Measurements from ENCODE around the gene ITPR3. TPM values are rescaled to one million over a fixed set of nuclear protein-coding genes. Genes with fewer than 3 reads are reported as not detected.

The ITPR3 gene
- total RNA-seq, 1 experiment from 2014 or later = 86.9 TPM

DNA sequence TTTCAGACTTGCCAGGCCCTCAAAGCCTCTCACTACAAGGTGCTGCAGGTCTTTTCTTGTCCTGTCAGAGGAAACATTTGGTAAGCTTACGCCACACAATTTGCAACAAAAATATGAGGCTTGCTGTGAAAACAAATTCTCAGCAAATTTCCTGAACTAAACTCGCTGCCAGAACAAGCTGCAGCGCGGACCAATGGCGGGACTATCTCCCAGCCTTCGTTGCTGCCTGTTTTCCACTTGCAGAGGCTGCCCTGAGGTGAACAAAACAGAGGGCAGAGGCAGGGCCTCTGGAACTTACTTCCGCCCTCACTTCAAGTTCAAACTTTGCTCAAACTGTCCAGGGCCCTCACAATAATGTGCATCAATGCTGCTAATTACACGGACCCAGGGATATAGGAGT lies 78.0 kb downstream of the ITPR3 start:
- H3K27ac Mint-ChIP-seq (ENCODE audit: low read depth, unreplicated experiment) = no peak overlapping the region
- no peak overlapping the region for H3K4me3 Mint-ChIP-seq (ENCODE audit: unreplicated experiment)
- TF ChIP-seq, protein P1, sequence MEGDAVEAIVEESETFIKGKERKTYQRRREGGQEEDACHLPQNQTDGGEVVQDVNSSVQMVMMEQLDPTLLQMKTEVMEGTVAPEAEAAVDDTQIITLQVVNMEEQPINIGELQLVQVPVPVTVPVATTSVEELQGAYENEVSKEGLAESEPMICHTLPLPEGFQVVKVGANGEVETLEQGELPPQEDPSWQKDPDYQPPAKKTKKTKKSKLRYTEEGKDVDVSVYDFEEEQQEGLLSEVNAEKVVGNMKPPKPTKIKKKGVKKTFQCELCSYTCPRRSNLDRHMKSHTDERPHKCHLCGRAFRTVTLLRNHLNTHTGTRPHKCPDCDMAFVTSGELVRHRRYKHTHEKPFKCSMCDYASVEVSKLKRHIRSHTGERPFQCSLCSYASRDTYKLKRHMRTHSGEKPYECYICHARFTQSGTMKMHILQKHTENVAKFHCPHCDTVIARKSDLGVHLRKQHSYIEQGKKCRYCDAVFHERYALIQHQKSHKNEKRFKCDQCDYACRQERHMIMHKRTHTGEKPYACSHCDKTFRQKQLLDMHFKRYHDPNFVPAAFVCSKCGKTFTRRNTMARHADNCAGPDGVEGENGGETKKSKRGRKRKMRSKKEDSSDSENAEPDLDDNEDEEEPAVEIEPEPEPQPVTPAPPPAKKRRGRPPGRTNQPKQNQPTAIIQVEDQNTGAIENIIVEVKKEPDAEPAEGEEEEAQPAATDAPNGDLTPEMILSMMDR (IDR thresholded peaks at IDR 0.05; ENCODE audit: unreplicated experiment) = no peak
- ChIA-PET CTCF (no interaction called here), POLR2A (no interaction called here)
- no peaks in the 10 kb centered on the region for H3K27me3 Mint-ChIP-seq (ENCODE audit: insufficient read depth, unreplicated experiment)
- intact Hi-C loops (cut with micrococcal nuclease) = no loop called here
- no peak for DNase-seq (ENCODE audit: unreplicated experiment)
- H3K36me3 Mint-ChIP-seq (ENCODE audit: insufficient read depth, unreplicated experiment) = peaks cover 59% of the 10 kb centered on the region
- H3K4me1 Mint-ChIP-seq (ENCODE audit: insufficient read depth, unreplicated experiment) = peaks cover 26% of the 10 kb centered on the region
- no peaks in the 10 kb centered on the region for H3K9me3 Mint-ChIP-seq (ENCODE audit: unreplicated experiment)
- BruUV-seq (replicated peaks) = no TSS peak

DNA sequence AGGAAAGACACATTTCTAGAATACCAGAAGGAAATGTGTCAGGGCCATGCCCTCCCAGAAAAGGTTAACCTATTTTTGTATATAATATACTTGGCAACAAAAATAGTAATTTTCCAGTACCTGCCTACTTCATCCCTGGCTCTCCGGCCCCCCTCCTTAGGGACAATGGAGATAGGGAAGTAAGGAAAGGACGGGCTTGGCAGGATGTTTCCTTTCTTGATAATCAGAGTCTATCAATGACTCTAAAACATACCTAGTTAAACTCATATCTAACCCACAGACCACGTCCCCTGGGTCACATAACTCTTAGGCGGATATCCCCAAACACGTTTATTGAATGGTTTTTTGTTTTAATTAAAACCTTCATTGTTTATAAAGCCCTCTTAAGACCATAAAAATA lies 78.6 kb downstream of the ITPR3 start:
- Mint-ChIP-seq H3K27ac (ENCODE audit: low read depth, unreplicated experiment) (no peak overlapping the region), H3K4me3 (ENCODE audit: unreplicated experiment) (no peak overlapping the region), H3K36me3 (ENCODE audit: insufficient read depth, unreplicated experiment) (peaks cover 57% of the 10 kb centered on the region), H3K4me1 (ENCODE audit: insufficient read depth, unreplicated experiment) (peaks cover 20% of the 10 kb centered on the region), H3K27me3 (ENCODE audit: insufficient read depth, unreplicated experiment) (no peaks in the 10 kb centered on the region), H3K9me3 (ENCODE audit: unreplicated experiment) (no peaks in the 10 kb centered on the region)
- POLR2A ChIA-PET = interaction anchor here (1.6 kb wide), 1 partner anchor 115 kb away, joined by 5 read pairs; no protein-coding TSS in a partner anchor
- DNase-seq (ENCODE audit: unreplicated experiment) = no peak
- TF ChIP-seq, protein P1 (IDR thresholded peaks at IDR 0.05; ENCODE audit: unreplicated experiment) = no peak
- intact Hi-C loops (cut with micrococcal nuclease) = loop anchor here (1.0 to 10.0 kb wide), 3 partner anchors 27 to 275 kb away; partner anchors contain the start of gene SYNGAP1
- no TSS peak for BruUV-seq (replicated peaks)
- CTCF ChIA-PET = interaction anchor here (0.7 to 4.0 kb wide), 17 partner anchors 9 to 245 kb away, joined by 3 to 71 read pairs (median 5); partner anchors contain the start of genes UQCC2 and ZBTB9

DNA sequence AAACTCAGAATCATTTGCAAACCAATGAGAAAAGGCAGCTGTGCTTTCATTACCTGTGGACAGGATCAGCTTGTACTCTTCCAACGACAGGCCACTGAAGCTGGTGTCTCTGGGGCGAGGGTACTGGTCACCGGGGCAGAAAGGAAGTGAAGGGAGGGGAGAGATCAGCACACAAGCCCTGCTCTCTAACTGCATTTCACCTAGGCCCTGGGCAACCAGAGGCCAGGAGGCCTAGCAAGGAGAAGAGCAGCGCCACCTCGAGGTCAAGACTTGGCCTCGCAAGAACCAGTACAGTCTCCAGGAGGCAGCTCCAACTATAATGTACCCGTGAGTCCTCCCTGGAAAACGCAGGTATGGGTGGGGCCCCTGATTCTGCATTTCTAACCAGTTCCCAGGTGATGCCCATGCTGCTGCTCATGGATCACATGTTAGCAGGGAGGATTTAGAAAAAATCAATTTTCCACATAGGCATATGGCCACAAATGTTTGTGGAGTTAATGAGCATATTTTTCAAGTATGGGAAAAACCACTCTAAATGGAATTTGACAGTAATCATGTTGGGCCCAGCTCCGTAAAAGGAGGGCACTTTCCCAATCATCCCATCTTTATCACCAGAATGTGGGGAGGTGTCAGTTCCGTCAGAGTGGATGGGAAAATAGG lies 79.4 kb downstream of the ITPR3 start:
- H3K4me1 Mint-ChIP-seq (ENCODE audit: insufficient read depth, unreplicated experiment) = peaks cover 19% of the 10 kb centered on the region
- POLR2A ChIA-PET = interaction anchor here (0.6 to 1.6 kb wide), 8 partner anchors 31 to 805 kb away, joined by 3 to 6 read pairs (median 3); partner anchors contain the start of gene ITPR3
- CTCF ChIA-PET = interaction anchor here (0.5 to 4.0 kb wide), 36 partner anchors 8 to 478 kb away, joined by 3 to 71 read pairs (median 4); partner anchors contain the start of genes UQCC2 and ZBTB9
- H3K27ac Mint-ChIP-seq (ENCODE audit: low read depth, unreplicated experiment) = no peak overlapping the region
- intact Hi-C loops (cut with micrococcal nuclease) = loop anchor here (1.0 to 10.0 kb wide), 3 partner anchors 28 to 276 kb away; partner anchors contain the start of gene SYNGAP1
- H3K4me3 Mint-ChIP-seq (ENCODE audit: unreplicated experiment) = no peak overlapping the region
- H3K36me3 Mint-ChIP-seq (ENCODE audit: insufficient read depth, unreplicated experiment) = peaks cover 49% of the 10 kb centered on the region
- no peaks in the 10 kb centered on the region for H3K9me3 Mint-ChIP-seq (ENCODE audit: unreplicated experiment)
- no peaks in the 10 kb centered on the region for H3K27me3 Mint-ChIP-seq (ENCODE audit: insufficient read depth, unreplicated experiment)
- peak; percentile 85 for DNase-seq (ENCODE audit: unreplicated experiment)
- no TSS peak for BruUV-seq (replicated peaks)
- TF ChIP-seq, protein P1 (IDR thresholded peaks at IDR 0.05; ENCODE audit: unreplicated experiment) = peak; percentile 69

DNA sequence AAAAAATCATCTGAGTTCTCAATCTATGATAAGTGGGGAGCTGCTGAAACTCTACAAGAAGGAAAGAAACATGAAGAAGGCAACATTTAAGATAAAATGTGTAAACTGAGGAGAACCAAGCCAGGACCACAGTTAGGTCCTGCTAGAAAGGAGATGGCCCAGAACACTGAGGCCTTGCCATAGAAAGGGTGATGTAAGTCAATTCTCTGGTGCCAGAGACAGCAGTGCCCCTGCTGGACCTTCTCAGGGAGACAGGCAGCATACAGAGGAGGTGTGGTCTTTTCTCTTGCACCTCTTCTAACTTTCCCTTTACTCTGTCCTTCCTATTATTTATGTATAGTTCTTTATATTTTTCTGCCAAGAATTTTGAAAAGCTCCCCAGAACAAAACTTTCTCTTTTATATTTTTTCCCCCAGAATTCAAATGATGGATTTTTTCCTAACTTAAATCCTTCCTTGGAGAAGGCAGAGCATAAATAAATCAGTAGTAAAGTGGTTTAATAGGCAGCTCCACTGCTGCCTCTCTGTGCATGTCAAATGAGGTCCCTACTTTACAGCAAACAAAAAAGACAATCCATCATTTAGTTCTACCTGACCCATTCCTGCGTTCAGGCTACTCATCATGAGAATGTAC lies 81.3 kb downstream of the ITPR3 start:
- no TSS peak for BruUV-seq (replicated peaks)
- peaks cover 37% of the 10 kb centered on the region for H3K36me3 Mint-ChIP-seq (ENCODE audit: insufficient read depth, unreplicated experiment)
- intact Hi-C loops (cut with micrococcal nuclease) = loop anchor here (10.0 kb wide), 1 partner anchor 278 kb away; the partner anchor contains the start of gene SYNGAP1

More for the DNA sequence above, 81.3 kb downstream of the ITPR3 start:
- Mint-ChIP-seq H3K4me1 (ENCODE audit: insufficient read depth, unreplicated experiment) (peaks cover 25% of the 10 kb centered on the region), H3K9me3 (ENCODE audit: unreplicated experiment) (no peaks in the 10 kb centered on the region), H3K27ac (ENCODE audit: low read depth, unreplicated experiment) (no peak overlapping the region), H3K4me3 (ENCODE audit: unreplicated experiment) (no peak overlapping the region), H3K27me3 (ENCODE audit: insufficient read depth, unreplicated experiment) (no peaks in the 10 kb centered on the region)
- TF ChIP-seq, protein P1 (IDR thresholded peaks at IDR 0.05; ENCODE audit: unreplicated experiment) = peak; percentile 43
- peak; percentile 68 for DNase-seq (ENCODE audit: unreplicated experiment)
- POLR2A ChIA-PET = interaction anchor here (0.7 to 1.3 kb wide), 3 partner anchors 19 to 126 kb away, joined by 3 to 7 read pairs (median 3); no protein-coding TSS in a partner anchor
- CTCF ChIA-PET = interaction anchor here (0.6 to 4.0 kb wide), 13 partner anchors 9 to 245 kb away, joined by 3 to 71 read pairs (median 5); partner anchors contain the start of gene UQCC2

Measured in MCF 10A (cell line).